GM10248 (cell line): ENCODE measurements around the gene ATP5MG.
"Not testable (repeated sequence)": the region's sequence is repeated elsewhere in the genome, so short reads cannot be mapped to it uniquely, and the experiment has no call there.

ENCODE experiments used
- CTCF ChIA-PET: fragments of 300-600 bp; sonication (Branson Sonifier 250); formaldehyde crosslinking; extraction: SDS; loops from one replicate; lab custom pipeline; 2021; ENCODE audit warnings: antibody characterized with exemption; lab: Yijun Ruan, JAX
- POLR2A ChIA-PET: fragments of 350-650 bp; sonication (Branson Sonifier 250); formaldehyde crosslinking; extraction: SDS; loops from one replicate; lab custom pipeline; 2020; ENCODE audit warnings: antibody characterized with exemption; lab: Yijun Ruan, JAX
- DNase-seq: peaks from one replicate; pipeline ENCODE4 v3.0.0; 2012; ENCODE audit errors: extremely low spot score
- CTCF ChIP-seq: IDR thresholded peaks from 2 replicates; pipeline ENCODE4 v1.5.1; 2012; ENCODE audit warnings: mild to moderate bottlenecking, low read depth; ENCODE audit errors: extremely low read depth, missing control alignments, control extremely low read depth

Gene ATP5MG

DNA sequence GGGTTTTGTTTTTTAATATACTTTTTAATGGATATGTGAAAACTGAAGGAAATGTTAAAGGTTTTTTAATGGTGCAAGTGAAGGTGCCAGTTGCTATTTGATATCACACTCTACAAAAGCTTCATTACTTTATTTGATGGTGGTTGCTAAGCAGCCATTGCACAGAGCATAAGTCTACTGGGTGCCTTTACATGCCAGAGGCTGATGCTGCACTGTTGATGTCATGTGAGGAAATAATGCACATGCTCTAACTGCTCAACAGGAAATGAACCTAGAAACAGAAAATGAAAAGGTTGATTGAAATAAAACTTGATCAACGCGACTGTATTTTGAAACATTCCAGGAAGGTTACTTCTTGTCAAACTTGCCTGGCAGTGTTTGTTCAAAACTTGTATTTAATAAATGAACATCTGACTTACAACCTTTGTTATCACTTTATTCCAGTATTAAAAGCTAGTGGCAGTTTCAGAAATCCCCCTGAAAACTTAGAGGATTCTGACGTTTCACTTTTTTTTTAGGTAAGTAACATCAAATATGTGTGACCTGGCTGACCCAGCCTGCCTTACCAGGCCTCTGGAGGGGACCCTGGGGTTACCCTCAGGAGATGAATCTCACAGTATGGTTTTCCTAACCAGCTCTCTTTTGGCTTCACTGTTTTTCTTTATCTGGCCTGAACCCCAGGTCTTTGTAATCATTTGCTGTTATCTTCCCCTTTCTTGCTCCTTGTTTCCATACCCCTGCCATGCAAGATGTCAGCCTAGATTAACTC lies 2.4 kb upstream of the ATP5MG start:
- DNase-seq, result no peak
- no peak for TF ChIP-seq CTCF
- CTCF ChIA-PET, result interaction anchor here (0.7 to 5.7 kb wide), 4 partner anchors 14 to 37 kb away, joined by 3 to 30 read pairs (median 6); partner anchors contain the start of gene KMT2A
- POLR2A ChIA-PET, result no interaction called here

- POLR2A ChIA-PET, result interaction anchor here (0.5 to 0.7 kb wide), 3 partner anchors 8 to 51 kb away, joined by 3 to 5 read pairs (median 3); no protein-coding TSS in a partner anchor
- no peak for TF ChIP-seq CTCF
- DNase-seq, result no peak
- CTCF ChIA-PET, result interaction anchor here (0.8 to 1.6 kb wide), 3 partner anchors 25 to 86 kb away, joined by 3 to 6 read pairs (median 3); no protein-coding TSS in a partner anchor
Observed at GRCh38 chr11:118401880-118402590, 629 bp downstream of the ATP5MG start.

GRCh38 chr11:118402594-118402993 lies 1.2 kb downstream of the ATP5MG start:
- POLR2A ChIA-PET, result interaction anchor here (0.7 kb wide), 1 partner anchor 28 kb away, joined by 5 read pairs; no protein-coding TSS in a partner anchor
- DNase-seq, result not testable (repeated sequence)
- CTCF ChIA-PET, result interaction anchor here (1.1 to 1.6 kb wide), 2 partner anchors 26 to 86 kb away, joined by 3 to 6 read pairs; no protein-coding TSS in a partner anchor

DNA sequence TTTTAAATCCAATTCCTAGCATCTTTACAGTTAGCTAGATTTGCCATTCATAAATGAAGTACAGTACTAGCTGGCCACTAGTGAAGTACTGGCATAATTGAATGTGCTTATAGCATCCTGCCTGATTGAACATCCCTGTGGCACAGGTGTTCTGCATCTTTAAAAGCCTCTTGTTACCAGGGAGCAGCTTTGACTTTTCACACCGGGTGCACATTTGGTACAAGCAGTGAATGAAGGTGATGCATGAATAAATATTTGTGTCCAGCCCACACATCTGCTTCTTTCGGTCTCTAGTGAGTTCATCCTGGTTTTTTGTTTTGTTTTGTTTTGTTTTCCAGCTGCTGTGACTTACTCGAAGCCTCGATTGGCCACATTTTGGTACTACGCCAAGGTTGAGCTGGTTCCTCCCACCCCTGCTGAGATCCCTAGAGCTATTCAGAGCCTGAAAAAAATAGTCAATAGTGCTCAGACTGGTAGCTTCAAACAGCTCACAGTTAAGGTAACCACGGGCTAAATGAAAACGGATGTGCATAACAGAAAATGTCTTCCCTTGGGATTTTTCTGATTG lies 5.3 kb downstream of the ATP5MG start:
- POLR2A ChIA-PET, result no interaction called here
- CTCF ChIA-PET, result interaction anchor here (0.9 to 1.9 kb wide), 5 partner anchors 9 to 81 kb away, joined by 3 to 4 read pairs (median 3); no protein-coding TSS in a partner anchor

GRCh38 chr11:118410055-118410745 lies 8.8 kb downstream of the ATP5MG start:
- ChIA-PET CTCF (interaction anchor here (0.7 to 1.6 kb wide), 3 partner anchors 8 to 481 kb away, joined by 3 to 5 read pairs (median 3); no protein-coding TSS in a partner anchor), POLR2A (interaction anchor here (0.6 to 1.2 kb wide), 6 partner anchors 8 to 1109 kb away, joined by 3 to 6 read pairs (median 3); no protein-coding TSS in a partner anchor)
- no peak for TF ChIP-seq CTCF
- peak; percentile 26 for DNase-seq

More for the DNA sequence above, 5.3 kb downstream of the ATP5MG start:
- DNase-seq, result no peak
- TF ChIP-seq CTCF, result no peak

- POLR2A ChIA-PET, result interaction anchor here (0.6 kb wide), 1 partner anchor 17 kb away, joined by 5 read pairs; no protein-coding TSS in a partner anchor
- CTCF ChIA-PET, result no interaction called here
- no peak for TF ChIP-seq CTCF
- no peak for DNase-seq
Observed at GRCh38 chr11:118411530-118411929, 10.1 kb downstream of the ATP5MG start.
